LNCaP clone FGC (cell line): ENCODE results near the gene KLHL17.

Experiments used
- DNase-seq: peaks from one replicate; pipeline ENCODE4 v3.0.0-alpha.2; 2011; ENCODE audit warnings: low read depth
- H3K4me3 ChIP-seq: 2 replicates; pipeline ENCODE4 v1.5.1; 2011; ENCODE audit warnings: mild to moderate bottlenecking, low read depth, low read length, control low read depth
- TF ChIP-seq, protein P1 (sequence below): IDR thresholded peaks from 2 replicates; pipeline ENCODE4 v1.5.1; 2012; ENCODE audit warnings: mild to moderate bottlenecking; ENCODE audit not compliant: control insufficient read depth, insufficient read depth; ENCODE audit errors: extremely low read depth

Gene KLHL17

DNA sequence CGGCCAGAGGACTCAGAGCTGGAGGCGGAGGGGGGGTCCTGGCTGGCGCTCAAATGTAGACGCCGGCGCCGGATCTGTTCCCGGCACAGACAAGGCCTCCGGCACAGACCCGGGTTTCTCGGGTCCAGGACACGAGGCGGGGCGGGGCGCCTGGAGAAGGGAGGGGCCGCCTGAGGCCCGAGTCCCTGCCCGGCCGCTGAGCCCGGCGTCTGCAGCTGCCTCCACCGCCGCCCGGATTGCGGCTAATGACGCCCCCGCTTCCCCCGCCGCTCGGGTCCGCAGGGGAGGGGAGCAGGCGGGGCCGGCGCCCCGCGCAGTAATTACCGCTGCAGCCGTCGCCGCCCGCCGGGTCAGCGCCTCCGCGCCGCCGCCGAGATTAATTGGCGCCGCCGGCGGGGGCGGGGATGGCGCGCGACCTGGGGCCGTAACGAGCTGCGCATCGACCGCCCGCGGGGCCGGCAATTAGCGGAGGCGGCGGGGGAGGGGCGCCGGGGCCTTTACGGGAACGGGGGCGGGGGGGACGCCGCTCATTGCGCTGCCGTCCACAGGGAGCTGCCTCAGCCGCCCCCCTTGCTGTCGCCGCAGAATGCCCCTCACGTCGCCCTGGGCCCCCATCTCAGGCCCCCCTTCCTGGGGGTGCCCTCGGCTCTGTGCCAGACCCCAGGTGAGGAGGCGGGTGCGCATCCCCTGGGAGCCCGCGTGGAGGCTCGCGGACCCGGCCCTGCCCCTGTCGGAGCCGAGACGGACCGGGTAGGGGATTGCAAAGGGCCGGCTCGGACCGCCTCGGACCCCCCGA lies 18.6 kb upstream of the KLHL17 start:
- peak overlapping the region; percentile 40 for H3K4me3 ChIP-seq
- no peak for DNase-seq
- TF ChIP-seq, protein P1, sequence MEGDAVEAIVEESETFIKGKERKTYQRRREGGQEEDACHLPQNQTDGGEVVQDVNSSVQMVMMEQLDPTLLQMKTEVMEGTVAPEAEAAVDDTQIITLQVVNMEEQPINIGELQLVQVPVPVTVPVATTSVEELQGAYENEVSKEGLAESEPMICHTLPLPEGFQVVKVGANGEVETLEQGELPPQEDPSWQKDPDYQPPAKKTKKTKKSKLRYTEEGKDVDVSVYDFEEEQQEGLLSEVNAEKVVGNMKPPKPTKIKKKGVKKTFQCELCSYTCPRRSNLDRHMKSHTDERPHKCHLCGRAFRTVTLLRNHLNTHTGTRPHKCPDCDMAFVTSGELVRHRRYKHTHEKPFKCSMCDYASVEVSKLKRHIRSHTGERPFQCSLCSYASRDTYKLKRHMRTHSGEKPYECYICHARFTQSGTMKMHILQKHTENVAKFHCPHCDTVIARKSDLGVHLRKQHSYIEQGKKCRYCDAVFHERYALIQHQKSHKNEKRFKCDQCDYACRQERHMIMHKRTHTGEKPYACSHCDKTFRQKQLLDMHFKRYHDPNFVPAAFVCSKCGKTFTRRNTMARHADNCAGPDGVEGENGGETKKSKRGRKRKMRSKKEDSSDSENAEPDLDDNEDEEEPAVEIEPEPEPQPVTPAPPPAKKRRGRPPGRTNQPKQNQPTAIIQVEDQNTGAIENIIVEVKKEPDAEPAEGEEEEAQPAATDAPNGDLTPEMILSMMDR = no peak

DNA sequence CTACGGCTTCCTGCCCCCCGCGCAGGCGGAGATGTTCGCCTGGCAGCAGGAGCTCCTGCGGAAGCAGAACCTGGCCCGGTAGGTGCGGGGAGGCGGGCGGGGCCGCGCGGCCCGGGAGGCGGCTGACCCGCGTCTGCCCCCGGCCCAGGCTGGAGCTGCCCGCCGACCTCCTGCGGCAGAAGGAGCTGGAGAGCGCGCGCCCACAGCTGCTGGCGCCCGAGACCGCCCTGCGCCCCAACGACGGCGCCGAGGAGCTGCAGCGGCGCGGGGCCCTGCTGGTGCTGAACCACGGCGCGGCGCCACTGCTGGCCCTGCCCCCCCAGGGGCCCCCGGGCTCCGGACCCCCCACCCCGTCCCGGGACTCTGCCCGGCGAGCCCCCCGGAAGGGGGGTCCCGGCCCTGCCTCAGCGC lies 18.0 kb upstream of the KLHL17 start:
- TF ChIP-seq, protein P1 = no peak
- no peak for DNase-seq
- H3K4me3 ChIP-seq = peak overlapping the region; percentile 40

DNA sequence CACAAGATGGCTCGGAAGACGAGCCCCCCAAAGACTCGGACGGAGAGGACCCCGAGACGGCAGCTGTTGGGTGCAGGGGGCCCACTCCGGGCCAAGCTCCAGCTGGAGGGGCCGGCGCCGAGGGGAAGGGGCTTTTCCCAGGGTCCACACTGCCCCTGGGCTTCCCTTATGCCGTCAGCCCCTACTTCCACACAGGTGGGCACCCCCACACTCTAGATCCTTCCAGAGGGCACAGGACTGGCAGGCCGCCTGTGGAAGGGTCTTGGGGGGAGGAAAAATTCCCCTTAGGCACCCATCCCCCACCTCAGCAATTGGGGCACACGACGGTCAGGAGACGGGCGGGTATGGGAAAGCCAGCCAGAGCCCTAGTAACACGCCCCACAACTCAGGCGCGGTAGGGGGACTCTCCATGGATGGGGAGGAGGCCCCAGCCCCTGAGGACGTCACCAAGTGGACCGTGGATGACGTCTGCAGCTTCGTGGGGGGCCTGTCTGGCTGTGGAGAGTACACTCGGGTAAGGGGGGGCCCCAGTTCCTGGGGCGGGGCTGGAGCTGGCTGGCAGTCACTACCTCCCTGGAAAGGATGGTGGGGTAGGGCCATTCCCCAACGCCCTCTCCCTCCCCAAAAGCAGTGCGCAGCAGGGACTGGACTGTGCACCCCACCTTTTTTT lies 17.4 kb upstream of the KLHL17 start:
- H3K4me3 ChIP-seq = no peak overlapping the region
- DNase-seq = no peak
- TF ChIP-seq, protein P1 = no peak

DNA sequence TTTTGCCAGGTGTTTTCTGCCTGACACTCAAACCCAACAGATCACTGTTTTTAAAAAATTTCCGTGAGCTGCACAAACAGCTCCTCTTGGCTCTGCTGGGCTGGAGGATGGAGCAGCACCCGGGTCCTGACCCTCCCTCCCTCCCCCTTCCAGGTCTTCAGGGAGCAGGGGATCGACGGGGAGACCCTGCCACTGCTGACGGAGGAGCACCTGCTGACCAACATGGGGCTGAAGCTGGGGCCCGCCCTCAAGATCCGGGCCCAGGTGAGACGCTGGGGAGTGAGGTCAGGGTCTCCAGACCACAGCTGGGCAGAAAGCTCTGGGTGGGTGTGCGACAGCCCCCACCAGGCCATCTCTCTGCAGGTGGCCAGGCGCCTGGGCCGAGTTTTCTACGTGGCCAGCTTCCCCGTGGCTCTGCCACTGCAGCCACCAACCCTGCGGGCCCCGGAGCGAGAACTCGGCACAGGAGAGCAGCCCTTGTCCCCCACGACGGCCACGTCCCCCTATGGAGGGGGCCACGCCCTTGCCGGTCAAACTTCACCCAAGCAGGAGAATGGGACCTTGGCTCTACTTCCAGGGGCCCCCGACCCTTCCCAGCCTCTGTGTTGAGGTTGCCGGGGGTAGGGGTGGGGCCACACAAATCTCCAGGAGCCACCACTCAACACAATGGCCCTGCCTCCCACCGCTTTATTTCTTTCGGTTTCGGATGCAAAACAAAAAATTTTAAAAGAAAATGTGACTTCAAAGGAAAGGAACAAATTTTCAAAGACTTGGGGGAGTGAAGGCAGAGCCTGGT lies 16.6 kb upstream of the KLHL17 start:
- DNase-seq = no peak
- TF ChIP-seq, protein P1 = no peak

DNA sequence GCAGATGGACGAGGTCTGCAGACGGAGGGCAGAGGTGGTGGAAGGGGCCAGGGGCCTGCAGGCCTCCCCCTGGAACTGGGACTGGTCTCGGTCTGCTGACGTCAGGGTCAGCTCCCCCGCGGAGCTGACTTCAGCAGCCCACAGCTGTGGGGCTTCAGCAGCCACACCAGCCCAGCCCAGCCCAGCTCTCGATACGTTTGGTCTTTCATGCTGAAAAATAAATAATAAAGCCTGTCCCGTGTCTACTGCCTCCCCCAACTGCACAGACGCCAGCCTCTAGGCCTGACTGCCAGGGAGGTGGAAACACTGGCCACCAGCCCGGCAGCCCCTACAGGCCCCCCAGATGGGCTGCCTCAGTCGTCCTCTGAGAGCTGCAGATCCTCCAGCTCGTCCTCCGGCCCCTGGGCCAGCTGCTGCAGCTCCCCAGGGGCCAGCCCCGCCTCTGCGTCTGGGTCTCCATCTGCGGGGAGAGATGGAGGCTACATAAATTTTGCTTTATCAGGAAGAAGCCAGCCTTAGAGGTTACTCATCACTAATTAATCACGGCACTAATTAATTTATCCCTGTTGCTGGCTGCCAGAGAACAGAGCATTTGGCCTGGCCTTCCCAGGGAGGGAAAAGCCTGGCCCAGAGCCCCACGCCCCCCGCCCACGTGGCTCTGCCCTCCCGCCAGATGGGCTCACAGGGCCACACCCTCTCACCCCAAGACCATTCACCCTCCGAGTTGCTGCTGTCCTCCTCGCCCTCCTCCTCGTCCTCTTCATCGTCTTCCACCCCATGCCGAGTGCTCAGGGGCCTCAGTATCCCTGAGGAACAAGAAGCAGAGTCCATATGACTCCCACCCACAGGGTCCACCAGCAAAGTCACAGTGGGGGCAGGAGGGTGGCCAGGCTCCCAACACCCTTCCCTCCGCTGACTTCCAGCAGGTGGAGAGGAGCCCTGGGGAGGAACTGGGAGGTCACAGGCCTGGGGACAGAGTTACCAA lies 15.8 kb upstream of the KLHL17 start:
- no peak overlapping the region for H3K4me3 ChIP-seq
- no peak for DNase-seq

More for the DNA sequence above, 16.6 kb upstream of the KLHL17 start:
- H3K4me3 ChIP-seq = no peak overlapping the region

More for the DNA sequence above, 15.8 kb upstream of the KLHL17 start:
- TF ChIP-seq, protein P1 = no peak
